HCT116 (cell line): ENCODE results near the gene ANKRD9. TPM values are rescaled to one million over a fixed set of nuclear protein-coding genes. Genes with fewer than 3 reads are reported as not detected.

ENCODE experiments used
- ATAC-seq: fragments of 200-7000 bp; cut with Tn5 transposase; 2 replicates; pipeline ENCODE4 v1.9.1; 2020; ENCODE audit warnings: mild to moderate bottlenecking, moderate library complexity
- BruUV-seq: library from RNA; stranded (reverse); fragments of 400-500 nt; replicated peaks from 2 replicates; lab custom pipeline; 2021; lab: Mats Ljungman, UMichigan
- CTCF ChIA-PET: fragments of 300-600 bp; sonication (Branson Sonifier 250); formaldehyde crosslinking; loops from one replicate; lab custom pipeline; 2021; ENCODE audit warnings: antibody characterized with exemption; lab: Charles Lee
- POLR2A ChIA-PET: fragments of 300-600, 350-600 bp; sonication (Branson Sonifier 250); formaldehyde crosslinking; loops from one replicate; lab custom pipeline; 2021; ENCODE audit warnings: antibody characterized with exemption; lab: Charles Lee
- RAD21 ChIA-PET, 2 experiments: fragments of 300-600 bp; sonication (Branson Sonifier 250); formaldehyde crosslinking; loops; one replicate each; lab custom pipeline; 2023; ENCODE audit warnings: low total read pairs in 2 of 2; ENCODE audit not compliant: uncharacterized antibody in 2 of 2, unreplicated experiment in 2 of 2, low non-redundant PET in 1 of 2; lab: Charles Lee
- DNase-seq: peaks from one replicate; pipeline ENCODE4 v3.0.0-alpha.2; 2010; ENCODE audit warnings: low read depth, low spot score
- H2AFZ ChIP-seq: fragments of 200-600 bp; shearing (Covaris generic), sonication (generic); 2 replicates; pipeline ENCODE4 v1.6.1; 2017; ENCODE audit warnings: low read depth, mixed run types, mixed read lengths, antibody characterized with exemption, low read length; ENCODE audit not compliant: poor library complexity, severe bottlenecking
- H3K27ac ChIP-seq: 2 replicates; pipeline ENCODE4 v1.5.1; 2012; ENCODE audit warnings: low read depth, low read length
- H3K27me3 ChIP-seq: fragments of 200-600 bp; sonication (generic); 2 replicates; pipeline ENCODE4 v1.6.1; 2016; ENCODE audit warnings: mixed run types, low read length, mixed read lengths; ENCODE audit not compliant: insufficient read depth
- H3K36me3 ChIP-seq, 2 experiments: fragments of 200-500 bp in 1 of 2; fragments of 200-600 bp in 1 of 2; sonication (Bioruptor generic) in 1 of 2; sonication (generic) in 1 of 2; 2 replicates each; pipeline versions ENCODE4 v1.5.1 to v1.6.1; 2014 to 2016; ENCODE audit warnings: low read length in 2 of 2, inconsistent platforms in 1 of 2, mixed read lengths in 1 of 2, mixed run types in 1 of 2; ENCODE audit not compliant: insufficient read depth in 2 of 2, control insufficient read depth in 1 of 2
- H3K4me1 ChIP-seq, 2 experiments: fragments of 200-600 bp in 1 of 2; sonication (generic) in 1 of 2; 2 replicates each; pipeline versions ENCODE4 v1.5.1 to v1.6.1; 2012 to 2017; ENCODE audit warnings: low read length in 2 of 2, inconsistent platforms in 1 of 2, mild to moderate bottlenecking in 1 of 2, mixed read lengths in 1 of 2, mixed run types in 1 of 2, moderate library complexity in 1 of 2; ENCODE audit not compliant: insufficient read depth in 2 of 2, control insufficient read depth in 1 of 2
- H3K4me2 ChIP-seq: fragments of 200-600 bp; sonication (generic); 2 replicates; pipeline ENCODE4 v1.6.1; 2017; ENCODE audit warnings: mixed run types, low read length, mixed read lengths
- H3K4me3 ChIP-seq, 2 experiments: fragments of 200-600 bp in 1 of 2; sonication (generic) in 1 of 2; replicated peaks in 1 of 2; 2 replicates each; pipeline ENCODE4 v1.5.1; 2011 to 2016; ENCODE audit warnings: low read length in 2 of 2, control low read depth in 1 of 2, low read depth in 1 of 2, mild to moderate bottlenecking in 1 of 2, mixed read lengths in 1 of 2, mixed run types in 1 of 2
- H3K79me2 ChIP-seq: fragments of 200-600 bp; sonication (generic); 2 replicates; pipeline ENCODE4 v1.6.1; 2017; ENCODE audit warnings: mild to moderate bottlenecking, mixed run types, low read length, moderate library complexity, mixed read lengths; ENCODE audit not compliant: insufficient read depth
- H3K9ac ChIP-seq: fragments of 200-600 bp; sonication (generic); 2 replicates; pipeline ENCODE4 v1.6.1; 2016; ENCODE audit warnings: low read length, mixed read lengths
- H3K9me2 ChIP-seq: fragments of 200-600 bp; sonication (generic), shearing (Covaris generic); 2 replicates; pipeline ENCODE4 v1.6.1; 2017; ENCODE audit warnings: mixed run types, mild to moderate bottlenecking, moderate library complexity; ENCODE audit not compliant: insufficient read depth
- H3K9me3 ChIP-seq, 2 experiments: fragments of 200-500 bp in 1 of 2; fragments of 200-600 bp in 1 of 2; sonication (Bioruptor generic) in 1 of 2; sonication (generic) in 1 of 2; 2 replicates each; pipeline ENCODE4 v1.6.1; 2014 to 2017; ENCODE audit warnings: low read length in 2 of 2, mixed read lengths in 2 of 2, inconsistent platforms in 1 of 2, low read depth in 1 of 2, mild to moderate bottlenecking in 1 of 2, mixed run types in 1 of 2, moderate library complexity in 1 of 2; ENCODE audit not compliant: control insufficient read depth in 1 of 2, insufficient read depth in 1 of 2
- H4K20me1 ChIP-seq: fragments of 200-600 bp; sonication (generic), shearing (Covaris generic); 2 replicates; pipeline ENCODE4 v1.6.1; 2017; ENCODE audit warnings: mixed run types, mild to moderate bottlenecking, moderate library complexity; ENCODE audit not compliant: insufficient read depth
- ELF1 ChIP-seq: IDR thresholded peaks from 2 replicates; pipeline ENCODE4 v1.6.1; 2012; ENCODE audit warnings: low read depth, borderline replicate concordance
- EZH2phosphoT487 ChIP-seq: fragments of 200-600 bp; IDR thresholded peaks from 2 replicates; pipeline ENCODE4 v1.6.1; 2018; ENCODE audit warnings: antibody characterized with exemption, borderline replicate concordance
- FOSL1 ChIP-seq: IDR thresholded peaks from 2 replicates; pipeline ENCODE4 v1.6.1; 2012; ENCODE audit warnings: low read depth
- JUND ChIP-seq: IDR thresholded peaks from 2 replicates; pipeline ENCODE4 v1.6.1; 2012
- POLR2A ChIP-seq: IDR thresholded peaks from 2 replicates; pipeline ENCODE4 v1.7.0; 2011; ENCODE audit warnings: borderline replicate concordance; ENCODE audit not compliant: insufficient read depth, insufficient read length; ENCODE audit errors: extremely low read depth
- SP1 ChIP-seq: IDR thresholded peaks from 2 replicates; pipeline ENCODE4 v1.6.1; 2012; ENCODE audit warnings: low read depth
- SRF ChIP-seq: IDR thresholded peaks from 2 replicates; pipeline ENCODE4 v1.6.1; 2012; ENCODE audit warnings: low read depth
- TCF7L2 ChIP-seq: IDR thresholded peaks from 2 replicates; pipeline ENCODE4 v1.7.0; 2011; ENCODE audit warnings: borderline replicate concordance, inconsistent platforms; ENCODE audit not compliant: insufficient read depth, insufficient read length; ENCODE audit errors: extremely low read depth
- ZFX ChIP-seq: fragments of 450-650 bp; IDR thresholded peaks from 2 replicates; pipeline ENCODE4 v1.6.1; 2017
- intact Hi-C: fragments of 100-400 bp; cut with micrococcal nuclease; formaldehyde crosslinking; loops from 2 replicates; pipeline ENCODE4 v1.10.0; 2022
- total RNA-seq: library from RNA; stranded (reverse); gene quantifications from one replicate; pipeline ENCODE4 v1.2.1, GENCODE V29; 2021; ENCODE audit not compliant: unreplicated experiment
- TF ChIP-seq, protein P1 (sequence below): IDR thresholded peaks from 2 replicates; pipeline ENCODE4 v1.6.1; 2012
- TF ChIP-seq, protein P2 (sequence below): IDR thresholded peaks from 2 replicates; pipeline ENCODE4 v1.6.1; 2011; ENCODE audit warnings: mild to moderate bottlenecking, low read length, moderate library complexity; ENCODE audit not compliant: insufficient replicate concordance; ENCODE audit errors: extremely low read depth

Gene ANKRD9
- total RNA-seq, 1 experiment from 2014 or later: 29.0 TPM

DNA sequence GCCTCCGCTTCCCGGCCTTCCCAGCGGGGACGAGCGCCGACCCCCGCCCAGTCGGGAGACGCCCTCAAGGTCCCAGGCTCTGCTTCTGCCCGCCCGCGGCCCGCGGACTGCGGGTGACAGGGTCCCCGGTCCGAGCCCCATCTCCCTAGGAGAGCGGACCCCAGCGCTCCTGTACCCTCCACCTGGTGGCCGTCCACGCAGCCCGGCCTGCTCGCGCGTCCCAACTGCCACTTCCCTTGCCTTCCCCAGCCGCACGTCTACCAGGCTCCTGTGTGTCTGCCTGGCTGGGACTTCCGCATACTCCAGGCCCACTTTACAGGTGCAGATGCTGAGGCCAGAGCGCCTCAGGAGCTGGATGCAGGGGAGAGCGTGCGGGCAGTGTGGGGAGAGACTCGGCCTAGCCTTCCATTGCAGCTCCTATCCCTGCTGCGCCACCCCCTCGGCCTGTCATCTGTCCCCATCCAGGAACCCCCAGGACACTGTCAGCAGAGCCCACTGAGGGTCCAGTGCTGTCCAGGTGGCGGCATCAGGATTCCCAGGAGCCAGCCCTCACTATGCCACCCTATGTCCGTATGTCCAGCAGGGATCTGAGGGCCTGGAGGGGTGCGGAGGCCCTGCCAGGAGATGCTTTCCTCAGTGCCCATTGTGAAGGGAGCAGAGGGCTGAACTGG is 8.0 kb upstream of the ANKRD9 start:
- TF ChIP-seq ELF1 (no peak), JUND (no peak), TCF7L2 (no peak), FOSL1 (no peak), POLR2A (no peak), ZFX (no peak), EZH2phosphoT487 (no peak), SP1 (no peak), SRF (no peak)
- TF ChIP-seq, protein P1, sequence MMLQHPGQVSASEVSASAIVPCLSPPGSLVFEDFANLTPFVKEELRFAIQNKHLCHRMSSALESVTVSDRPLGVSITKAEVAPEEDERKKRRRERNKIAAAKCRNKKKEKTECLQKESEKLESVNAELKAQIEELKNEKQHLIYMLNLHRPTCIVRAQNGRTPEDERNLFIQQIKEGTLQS: no peak
- TF ChIP-seq, protein P2, sequence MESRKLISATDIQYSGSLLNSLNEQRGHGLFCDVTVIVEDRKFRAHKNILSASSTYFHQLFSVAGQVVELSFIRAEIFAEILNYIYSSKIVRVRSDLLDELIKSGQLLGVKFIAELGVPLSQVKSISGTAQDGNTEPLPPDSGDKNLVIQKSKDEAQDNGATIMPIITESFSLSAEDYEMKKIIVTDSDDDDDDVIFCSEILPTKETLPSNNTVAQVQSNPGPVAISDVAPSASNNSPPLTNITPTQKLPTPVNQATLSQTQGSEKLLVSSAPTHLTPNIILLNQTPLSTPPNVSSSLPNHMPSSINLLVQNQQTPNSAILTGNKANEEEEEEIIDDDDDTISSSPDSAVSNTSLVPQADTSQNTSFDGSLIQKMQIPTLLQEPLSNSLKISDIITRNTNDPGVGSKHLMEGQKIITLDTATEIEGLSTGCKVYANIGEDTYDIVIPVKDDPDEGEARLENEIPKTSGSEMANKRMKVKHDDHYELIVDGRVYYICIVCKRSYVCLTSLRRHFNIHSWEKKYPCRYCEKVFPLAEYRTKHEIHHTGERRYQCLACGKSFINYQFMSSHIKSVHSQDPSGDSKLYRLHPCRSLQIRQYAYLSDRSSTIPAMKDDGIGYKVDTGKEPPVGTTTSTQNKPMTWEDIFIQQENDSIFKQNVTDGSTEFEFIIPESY: no peak
- H3K9ac ChIP-seq: no peak overlapping the region
- no peak overlapping the region for H3K4me3 ChIP-seq
- RAD21 ChIA-PET: no interaction called here
- CTCF ChIA-PET: no interaction called here
- no peaks in the 10 kb centered on the region for H3K9me3 ChIP-seq
- no peak overlapping the region for H2AFZ ChIP-seq
- no TSS peak for BruUV-seq
- ATAC-seq: no peak
- no peaks in the 10 kb centered on the region for H3K79me2 ChIP-seq
- H3K9me2 ChIP-seq: no peaks in the 10 kb centered on the region
- POLR2A ChIA-PET: no interaction called here
- DNase-seq: no peak
- intact Hi-C loops: no loop called here
- peaks cover 0 to 5% of the 10 kb centered on the region in 2 experiments; a peak in 2 of 4 replicates for H3K4me1 ChIP-seq
- no peaks in the 10 kb centered on the region for H3K36me3 ChIP-seq
- H3K27ac ChIP-seq: no peak overlapping the region; the same call in 1 of the 2 replicates
- H4K20me1 ChIP-seq: no peaks in the 10 kb centered on the region
- H3K4me2 ChIP-seq: no peak overlapping the region
- no peaks in the 10 kb centered on the region for H3K27me3 ChIP-seq
